B cell (primary cell): ENCODE measurements around the gene SRP19.

Source experiments
- EZH2 ChIP-seq: IDR thresholded peaks from 2 replicates; pipeline ENCODE4 v1.6.1; 2012; ENCODE audit warnings: borderline replicate concordance, low read depth, mild to moderate bottlenecking, moderate library complexity, low read length; ENCODE audit not compliant: insufficient read depth, poor library complexity, severe bottlenecking
- TF ChIP-seq, protein P1 (sequence below): fragments of 200-600 bp; IDR thresholded peaks from one replicate; pipeline ENCODE4 v1.8.0; 2022; ENCODE audit warnings: antibody characterized with exemption, mild to moderate bottlenecking

GRCh38 chr5:112902561-112902960, 41.5 kb downstream of the SRP19 start:
- TF ChIP-seq, protein P1, sequence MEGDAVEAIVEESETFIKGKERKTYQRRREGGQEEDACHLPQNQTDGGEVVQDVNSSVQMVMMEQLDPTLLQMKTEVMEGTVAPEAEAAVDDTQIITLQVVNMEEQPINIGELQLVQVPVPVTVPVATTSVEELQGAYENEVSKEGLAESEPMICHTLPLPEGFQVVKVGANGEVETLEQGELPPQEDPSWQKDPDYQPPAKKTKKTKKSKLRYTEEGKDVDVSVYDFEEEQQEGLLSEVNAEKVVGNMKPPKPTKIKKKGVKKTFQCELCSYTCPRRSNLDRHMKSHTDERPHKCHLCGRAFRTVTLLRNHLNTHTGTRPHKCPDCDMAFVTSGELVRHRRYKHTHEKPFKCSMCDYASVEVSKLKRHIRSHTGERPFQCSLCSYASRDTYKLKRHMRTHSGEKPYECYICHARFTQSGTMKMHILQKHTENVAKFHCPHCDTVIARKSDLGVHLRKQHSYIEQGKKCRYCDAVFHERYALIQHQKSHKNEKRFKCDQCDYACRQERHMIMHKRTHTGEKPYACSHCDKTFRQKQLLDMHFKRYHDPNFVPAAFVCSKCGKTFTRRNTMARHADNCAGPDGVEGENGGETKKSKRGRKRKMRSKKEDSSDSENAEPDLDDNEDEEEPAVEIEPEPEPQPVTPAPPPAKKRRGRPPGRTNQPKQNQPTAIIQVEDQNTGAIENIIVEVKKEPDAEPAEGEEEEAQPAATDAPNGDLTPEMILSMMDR, result no peak
- TF ChIP-seq EZH2, result no peak
